HG03354 (cell line): Measurements from ENCODE around the gene FARP1.
"Not testable (repeated sequence)": the region's sequence is repeated elsewhere in the genome, so short reads cannot be mapped to it uniquely, and the experiment has no call there.

Experiments
- ATAC-seq: cut with Tn5 transposase; IDR thresholded peaks from one replicate; pipeline ENCODE4 v1.9.1; 2021; ENCODE audit warnings: mild to moderate bottlenecking; ENCODE audit not compliant: unreplicated experiment, poor library complexity, severe bottlenecking

The FARP1 gene

DNA sequence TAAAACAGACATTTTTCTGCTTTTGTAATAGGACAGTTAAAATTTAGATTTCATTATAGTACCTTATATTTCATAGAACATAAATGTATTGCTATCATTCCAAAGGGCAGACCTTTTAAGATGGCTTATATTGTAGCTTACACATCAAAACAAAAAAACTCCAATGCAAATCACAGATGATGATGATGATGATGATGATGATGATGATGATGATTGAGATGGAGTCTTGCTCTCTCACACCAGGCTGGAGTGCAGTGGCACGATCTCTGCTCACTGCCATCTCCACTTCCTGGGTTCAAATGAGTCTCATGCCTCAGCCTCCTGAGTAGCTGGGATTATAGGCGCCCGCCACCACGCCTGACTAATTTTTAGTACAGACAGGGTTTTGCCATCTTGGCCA is 224.1 kb downstream of the FARP1 start:
- no peak for ATAC-seq

DNA sequence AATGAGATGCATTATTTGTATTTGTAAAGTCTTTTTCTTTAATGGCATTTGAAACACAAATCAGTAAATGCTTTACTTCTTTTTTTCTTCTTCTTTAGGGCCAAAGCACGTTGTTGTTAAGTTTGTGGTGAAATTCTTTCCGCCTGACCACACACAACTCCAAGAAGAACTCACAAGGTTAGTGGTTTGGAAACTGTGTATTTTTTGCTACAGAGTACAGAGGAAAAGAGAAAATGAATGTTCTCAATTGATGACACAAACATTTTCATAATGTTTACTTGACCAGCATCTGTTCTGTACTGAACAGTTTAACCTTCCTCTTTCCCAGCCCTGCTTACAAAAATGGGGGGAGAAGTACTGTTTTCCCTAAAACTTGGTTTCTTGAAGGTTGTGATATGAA is 225.1 kb downstream of the FARP1 start:
- no peak for ATAC-seq

DNA sequence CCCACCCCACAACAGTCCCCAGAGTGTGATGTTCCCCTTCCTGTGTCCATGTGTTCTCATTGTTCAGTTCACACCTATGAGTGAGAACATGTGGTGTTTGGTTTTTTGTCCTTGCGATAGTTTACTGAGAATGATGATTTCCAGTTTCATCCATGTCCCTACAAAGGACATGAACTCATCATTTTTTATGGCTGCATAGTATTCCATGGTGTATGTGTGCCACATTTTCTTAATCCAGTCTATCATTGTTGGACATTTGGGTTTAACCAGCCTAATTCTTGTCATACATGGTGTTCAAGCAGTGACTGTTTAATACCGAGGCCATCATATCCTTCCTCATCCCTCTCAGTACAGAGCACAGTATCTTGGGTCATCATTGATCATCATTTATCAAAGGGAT is 226.6 kb downstream of the FARP1 start:
- ATAC-seq = not testable (repeated sequence)

DNA sequence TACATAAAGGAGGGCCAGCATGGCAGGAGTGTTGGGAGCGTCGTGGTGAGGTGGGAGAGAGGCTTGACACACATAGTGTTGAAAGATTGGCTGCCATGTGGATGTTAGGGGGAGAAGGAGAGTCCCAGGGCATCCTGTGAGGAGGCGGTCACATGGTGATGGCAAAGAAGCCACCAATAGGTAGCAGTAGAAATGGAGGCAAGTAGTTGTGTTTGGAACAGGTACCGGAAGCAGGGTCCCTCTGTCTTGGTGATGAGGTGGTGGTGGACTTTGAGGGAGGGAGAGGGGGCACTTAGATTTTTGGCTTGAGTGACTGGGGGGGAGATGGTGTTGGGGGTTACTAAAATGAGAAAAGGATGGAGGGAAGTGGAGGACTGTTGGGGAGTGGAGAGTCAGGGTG is 227.4 kb downstream of the FARP1 start:
- no peak for ATAC-seq

DNA sequence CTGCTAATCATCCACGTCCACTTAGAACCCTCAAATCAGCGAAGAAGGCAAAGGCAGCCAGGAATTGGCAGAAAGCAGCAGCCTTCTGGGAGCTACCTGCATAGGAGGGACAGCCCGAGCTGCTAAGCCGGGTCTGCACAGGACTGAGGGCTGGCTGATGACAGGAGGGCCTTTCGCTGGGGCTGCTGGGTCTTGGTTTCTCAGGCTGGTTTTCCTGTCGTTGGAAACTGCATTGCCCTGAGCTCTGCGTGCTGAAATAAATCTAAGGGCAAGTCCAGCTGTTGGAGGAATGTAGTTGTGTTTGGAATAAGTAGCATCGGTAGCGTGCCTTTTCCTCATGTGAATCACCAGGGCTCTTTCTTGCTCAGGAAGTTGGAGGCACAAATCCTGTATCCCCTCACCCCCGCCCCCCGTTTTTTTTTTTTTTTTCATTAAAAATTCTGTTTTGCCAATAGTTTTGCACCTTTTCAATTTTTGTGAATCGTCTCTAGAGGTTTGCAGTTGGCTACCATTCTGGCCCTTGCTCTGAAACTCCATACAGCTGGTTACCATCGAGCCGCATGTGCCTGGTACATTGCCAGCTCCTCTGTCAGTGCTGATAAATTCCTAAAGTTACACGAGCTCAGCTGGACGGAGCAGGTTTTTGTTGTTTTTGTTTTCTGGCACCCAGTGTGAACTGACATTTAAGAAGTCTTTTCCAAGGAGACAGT is 228.1 kb downstream of the FARP1 start:
- no peak for ATAC-seq

DNA sequence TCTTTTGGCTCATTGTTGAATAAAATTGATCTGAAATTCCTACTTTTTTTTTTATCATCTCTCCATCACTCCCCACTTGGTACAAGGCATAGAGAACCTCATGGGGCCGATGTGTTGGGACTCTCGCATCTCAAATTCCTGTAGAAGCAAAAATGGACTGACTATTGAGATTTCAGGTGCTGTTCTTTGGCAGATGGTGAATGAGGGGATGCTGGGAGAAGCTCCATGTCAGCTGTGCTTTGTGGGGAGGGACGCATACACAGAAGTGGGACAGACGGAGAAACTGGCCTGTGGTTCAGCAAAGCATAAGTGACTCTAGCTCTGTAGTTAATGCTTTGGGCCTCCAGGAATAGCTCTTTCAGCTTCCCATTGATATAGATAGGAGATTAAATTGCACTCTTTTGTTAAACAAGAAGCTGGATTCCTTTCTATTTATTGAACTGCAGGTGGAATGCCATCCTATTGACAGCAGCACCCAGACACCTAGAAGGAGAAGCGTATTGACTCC is 228.7 kb downstream of the FARP1 start:
- ATAC-seq = no peak

DNA sequence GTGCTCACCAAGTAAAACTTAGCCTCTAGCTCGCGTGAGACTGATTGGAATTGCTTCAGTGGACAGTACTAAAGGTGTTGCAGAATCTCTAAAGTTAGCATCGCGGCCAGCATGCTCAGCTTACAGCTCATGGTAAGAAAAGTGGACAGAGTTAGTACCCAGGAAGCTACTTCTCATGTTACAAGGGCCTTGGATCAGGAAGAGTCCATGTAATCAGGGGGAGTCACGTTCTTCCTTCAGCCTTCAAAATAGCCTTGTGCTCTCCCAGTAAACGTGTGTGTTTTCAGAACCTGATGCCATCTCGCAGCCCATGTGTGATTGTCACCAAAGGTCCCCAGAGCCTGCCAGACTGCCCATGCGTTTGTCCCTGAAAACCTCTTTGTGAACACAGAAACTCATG is 230.0 kb downstream of the FARP1 start:
- ATAC-seq = no peak

DNA sequence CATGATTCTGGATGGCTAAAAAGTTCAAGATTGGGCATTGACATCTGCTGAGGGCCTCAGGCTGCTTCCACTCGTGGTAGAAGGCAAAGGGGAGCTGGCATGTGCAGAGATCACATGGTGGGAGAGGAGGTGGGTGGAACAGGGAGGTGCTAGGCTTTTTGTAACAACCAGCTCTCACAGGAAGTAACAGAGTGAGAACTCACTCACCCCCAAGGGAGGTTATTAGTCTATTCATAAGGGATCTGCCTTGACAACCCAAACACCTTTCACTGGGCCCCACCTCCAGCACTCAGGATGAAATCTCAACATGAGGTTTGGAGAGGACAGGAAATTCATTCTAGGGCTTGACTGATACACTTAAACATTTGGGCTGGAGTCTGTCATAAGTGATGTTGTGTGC is 231.9 kb downstream of the FARP1 start:
- no peak for ATAC-seq

DNA sequence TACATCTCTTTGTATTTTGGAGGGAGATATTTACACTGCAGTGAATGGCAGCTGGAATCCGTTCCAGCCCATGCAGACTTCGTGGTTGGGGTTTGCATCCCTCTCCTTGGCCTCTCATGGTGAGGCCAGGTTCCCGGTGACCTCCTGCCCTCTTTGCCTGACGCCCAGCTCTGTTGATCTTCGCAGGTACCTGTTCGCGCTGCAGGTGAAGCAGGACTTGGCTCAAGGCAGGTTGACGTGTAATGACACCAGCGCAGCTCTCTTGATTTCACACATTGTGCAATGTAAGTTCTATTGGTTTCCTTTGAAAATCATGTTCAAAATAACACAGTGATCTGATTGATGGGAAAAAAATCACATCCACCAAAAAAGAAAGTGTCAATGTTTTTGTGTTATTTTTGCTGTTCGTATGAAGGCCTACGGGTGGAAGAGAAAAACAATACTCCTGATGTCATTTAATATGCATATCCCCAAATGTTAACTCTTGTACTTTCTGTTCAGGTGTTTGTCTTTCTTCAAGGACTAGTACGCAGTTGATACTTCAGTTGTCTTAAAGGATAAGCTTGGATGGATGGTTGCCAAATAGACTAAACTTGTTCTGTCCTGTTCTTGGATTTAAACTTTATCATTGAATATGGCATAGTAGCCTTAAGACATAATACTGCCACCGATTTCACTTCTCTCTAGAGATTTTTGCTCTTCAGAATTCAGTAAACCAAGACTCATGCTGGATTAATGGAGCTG is 234.9 kb downstream of the FARP1 start:
- no peak for ATAC-seq

DNA sequence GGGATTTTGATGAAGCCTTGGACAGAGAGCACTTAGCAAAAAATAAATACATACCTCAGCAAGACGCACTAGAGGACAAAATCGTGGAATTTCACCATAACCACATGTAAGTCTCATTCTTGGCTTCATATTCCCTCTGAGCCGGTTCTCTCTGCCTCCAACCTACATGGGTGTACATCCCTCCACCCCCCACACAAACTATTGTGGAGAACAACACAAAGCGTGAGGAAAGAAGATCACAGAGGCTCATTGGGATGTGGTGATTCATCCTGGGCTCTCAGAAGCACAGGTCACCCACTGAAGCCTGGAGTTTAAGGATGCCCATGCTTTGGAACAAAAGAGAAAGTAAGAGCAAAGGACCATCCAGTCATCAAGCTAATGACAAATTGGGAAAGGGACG is 241.8 kb downstream of the FARP1 start:
- no peak for ATAC-seq

DNA sequence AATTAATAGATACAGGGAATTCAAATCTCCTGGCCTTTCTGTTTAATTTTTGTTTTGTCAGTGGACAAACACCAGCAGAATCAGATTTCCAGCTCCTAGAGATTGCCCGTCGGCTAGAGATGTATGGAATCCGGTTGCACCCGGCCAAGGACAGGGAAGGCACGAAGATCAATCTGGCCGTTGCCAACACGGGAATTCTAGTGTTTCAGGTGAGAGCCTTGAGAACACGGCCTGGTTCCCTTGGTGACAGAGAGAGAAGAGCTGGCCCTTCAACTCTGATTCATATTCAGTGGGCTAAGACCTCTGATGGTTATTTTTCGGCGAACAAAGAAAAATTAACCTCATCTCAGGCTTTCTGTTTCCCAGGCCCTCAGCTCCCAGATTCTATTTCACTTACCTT is 242.7 kb downstream of the FARP1 start:
- ATAC-seq = no peak

DNA sequence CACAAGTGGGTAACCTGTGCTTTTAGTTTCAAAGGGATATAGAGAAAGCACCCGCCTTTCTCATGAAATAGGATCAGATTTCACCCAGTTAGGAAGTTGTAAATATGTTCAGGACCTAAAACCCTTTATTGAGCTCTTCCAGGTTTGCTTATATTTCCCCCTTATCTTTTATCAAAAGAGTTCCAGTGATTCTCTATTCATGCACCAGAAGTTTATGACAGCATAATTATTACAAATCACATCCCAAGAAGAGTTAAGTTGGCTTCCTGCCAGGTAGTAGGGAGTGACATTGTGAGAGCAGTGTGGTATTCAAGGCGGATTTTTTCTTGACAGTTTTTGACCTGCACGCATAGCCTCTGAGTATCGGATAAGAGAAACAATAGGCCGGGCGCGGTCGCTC is 243.7 kb downstream of the FARP1 start:
- ATAC-seq = no peak

DNA sequence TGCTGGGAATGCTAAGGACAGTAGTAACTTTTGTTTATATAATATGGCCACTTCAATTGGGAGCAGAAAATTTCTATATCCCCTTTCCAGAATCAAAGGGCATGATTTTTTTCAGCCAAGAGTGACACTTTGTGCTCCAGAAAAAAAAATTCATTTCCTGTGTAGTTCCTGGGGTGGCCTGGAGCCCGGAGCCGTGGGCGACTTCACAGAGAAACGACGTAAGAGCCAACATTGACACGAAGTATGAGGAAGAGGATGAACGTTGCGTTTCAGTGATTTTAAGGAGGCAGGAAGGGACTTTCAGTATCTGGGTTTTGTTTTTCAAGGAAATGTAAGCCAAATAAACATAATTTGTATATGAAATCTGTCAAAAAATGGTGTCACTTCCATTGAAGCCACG is 246.4 kb downstream of the FARP1 start:
- ATAC-seq = no peak

DNA sequence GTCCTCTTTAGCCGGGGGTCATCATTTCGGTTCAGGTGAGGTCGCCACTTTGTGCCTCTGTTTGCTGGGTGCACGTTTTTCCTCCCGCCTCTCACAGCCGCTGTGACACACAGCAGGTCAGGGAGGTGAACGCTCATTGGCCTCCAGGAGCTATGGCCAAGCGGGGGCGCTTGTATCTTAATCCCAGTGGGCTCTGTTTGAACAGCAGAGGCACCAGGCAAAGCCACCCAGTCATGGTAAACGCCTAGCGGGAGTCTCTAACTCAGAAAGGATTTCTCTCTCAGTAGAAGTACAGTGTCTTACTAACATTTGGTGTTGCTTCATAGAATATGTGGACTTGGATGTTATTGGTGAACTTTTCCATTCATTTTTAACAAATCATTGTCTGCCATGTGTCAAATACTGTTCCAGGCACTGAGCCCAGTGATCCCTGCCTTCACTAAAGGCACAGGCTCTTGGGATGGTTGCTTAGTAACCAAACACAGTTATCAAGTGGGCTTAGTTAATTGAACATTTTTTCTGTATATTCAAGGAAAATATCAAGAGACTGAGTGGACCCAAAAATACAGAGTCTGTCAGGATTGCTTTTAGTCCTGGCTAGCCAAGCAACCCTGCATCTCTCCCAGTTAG is 247.3 kb downstream of the FARP1 start:
- ATAC-seq = no peak

DNA sequence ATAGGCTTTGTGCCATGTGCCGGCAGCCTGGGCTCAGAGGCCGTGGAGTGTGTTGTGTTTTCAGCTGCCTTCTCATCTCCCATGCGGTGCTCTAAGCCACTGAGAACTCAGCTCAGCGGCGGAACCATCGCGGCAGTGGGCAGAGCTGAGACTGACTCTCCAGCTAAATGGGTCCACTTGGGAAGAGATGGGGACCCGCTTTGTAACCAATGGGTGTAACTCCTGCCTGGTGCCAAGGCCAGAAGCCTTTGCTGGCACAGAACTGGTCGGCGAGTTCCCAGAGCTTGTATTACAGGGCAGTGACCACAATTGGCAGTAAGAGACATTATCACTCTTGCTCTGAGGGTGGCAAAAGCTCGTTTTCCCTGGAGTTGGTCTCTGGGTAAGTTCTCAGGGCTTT is 251.0 kb downstream of the FARP1 start:
- no peak for ATAC-seq

DNA sequence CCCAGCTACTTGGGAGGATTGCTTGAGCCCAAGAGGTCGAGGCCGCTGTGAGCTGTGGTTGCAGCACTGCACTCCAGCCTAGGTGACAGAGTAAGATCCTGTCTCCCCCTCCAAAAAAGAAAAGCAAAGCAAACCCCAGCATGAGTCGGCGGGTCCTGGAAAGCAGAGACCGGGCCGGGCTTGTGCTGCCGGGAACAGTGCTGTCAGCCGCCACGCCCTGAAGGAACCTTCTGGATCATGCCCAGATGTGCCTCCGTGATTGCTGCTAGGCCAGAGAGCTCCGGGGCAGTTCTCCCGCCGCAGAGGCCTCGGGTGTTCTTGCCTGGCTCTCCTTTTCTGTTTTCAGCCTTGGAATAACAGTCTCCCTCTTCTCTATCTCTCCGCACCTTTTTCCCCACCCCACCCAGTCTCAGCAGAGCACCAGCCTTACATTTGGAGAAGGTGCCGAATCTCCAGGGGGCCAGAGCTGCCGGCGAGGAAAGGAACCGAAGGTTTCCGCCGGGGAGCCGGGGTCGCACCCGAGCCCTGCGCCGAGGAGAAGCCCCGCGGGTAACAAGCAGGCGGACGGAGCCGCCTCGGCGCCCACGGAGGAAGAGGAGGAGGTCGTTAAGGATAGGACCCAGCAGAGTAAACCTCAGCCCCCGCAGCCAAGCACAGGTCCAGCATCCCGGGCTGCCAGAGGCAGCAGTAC is 252.1 kb downstream of the FARP1 start:
- no peak for ATAC-seq

DNA sequence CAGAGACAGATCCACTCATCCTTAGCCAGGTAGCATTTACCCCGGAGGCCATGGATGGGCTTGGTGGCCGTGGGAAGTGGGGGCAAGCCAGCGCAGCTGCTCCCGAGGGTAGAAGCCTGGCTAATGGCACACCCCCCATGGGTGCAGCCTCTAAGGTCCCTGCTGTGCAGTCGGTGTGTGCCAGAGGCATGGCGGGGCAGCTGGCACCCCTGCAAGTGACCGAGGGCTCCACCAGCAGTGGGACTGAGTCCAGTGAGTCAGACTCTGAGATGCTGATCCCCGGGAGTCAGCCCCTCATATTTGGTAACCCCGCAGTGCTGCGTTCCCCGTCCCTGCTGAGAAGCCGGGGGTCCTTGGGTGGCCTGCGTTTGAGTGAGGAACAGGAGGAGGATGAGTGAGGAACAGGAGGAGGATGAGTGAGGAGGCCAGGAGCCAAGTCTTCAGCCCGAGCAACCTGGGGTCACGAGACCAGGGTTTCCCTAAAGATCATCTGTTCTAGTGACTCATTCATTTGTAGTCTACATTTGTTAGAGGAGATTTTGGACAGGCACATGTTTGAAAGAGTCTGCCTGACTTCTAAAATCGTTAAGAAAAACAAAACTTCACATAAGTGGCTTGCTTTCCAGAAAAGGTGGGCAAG is 253.3 kb downstream of the FARP1 start:
- ATAC-seq = no peak

DNA sequence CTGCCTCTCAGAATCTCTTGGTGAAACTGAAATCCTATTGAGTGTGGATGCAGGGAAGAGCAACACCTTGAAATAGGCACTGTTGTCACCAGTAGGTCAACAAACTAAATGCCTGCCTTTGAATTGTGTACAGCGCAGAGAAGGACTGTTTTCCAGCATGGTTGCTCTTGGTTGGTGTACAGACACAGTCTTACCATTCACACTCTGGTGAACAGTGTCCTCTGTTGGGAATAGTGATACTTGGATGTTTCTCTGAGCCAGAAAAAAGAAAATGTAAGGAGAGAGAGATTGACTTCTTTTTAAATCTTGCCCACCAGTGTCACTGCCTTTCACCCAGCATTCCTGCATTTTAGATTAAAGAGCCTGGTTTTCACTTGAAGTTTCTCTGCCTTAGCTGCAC is 254.3 kb downstream of the FARP1 start:
- ATAC-seq = no peak

DNA sequence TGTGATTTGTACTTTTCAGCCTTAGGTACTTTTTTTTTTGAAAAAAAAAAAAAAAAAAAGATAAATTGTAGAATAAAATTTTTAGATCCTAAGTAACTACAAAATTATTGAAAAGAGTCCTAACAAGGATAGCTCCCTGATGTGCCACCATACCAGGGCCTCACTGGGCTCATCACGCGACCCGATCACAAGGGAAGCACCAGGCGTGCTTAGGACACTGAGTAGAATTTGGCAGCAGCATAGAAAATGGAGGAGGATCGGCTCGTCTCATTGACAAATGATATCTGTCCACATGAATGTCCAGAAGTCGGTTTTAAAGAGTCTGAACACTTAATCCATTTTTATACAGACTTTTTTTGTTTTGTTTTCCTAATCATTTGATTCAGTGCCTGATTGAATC is 255.0 kb downstream of the FARP1 start:
- no peak for ATAC-seq

DNA sequence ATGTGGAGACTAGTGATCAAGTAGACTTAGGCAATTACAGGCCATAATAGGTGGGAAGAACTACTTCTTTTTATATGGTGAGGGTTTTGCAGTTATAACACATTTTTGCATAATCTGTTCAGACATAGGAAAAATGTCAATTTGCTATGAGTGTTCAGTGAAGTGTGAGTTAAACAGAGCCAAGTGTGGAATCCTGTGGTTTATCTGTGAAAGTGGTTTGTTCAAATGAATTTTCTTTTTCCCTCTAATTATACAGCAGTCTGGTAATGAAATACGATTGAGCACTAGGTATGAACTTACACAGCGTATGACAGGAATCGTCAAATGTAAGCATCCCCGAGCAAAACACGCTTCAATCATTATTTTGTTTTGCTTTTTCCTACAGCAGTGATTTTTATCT is 255.7 kb downstream of the FARP1 start:
- no peak for ATAC-seq
